Fibroblast of the aortic adventitia (primary cell): ENCODE data around the gene HSF2BP. TPM values are rescaled to one million over a fixed set of nuclear protein-coding genes. Genes with fewer than 3 reads are reported as not detected.

Experiments used
- DNase-seq: peaks from one replicate; pipeline ENCODE4 v3.0.0-alpha.2; 2010; ENCODE audit warnings: low read depth
- H3K4me3 ChIP-seq: 2 replicates; pipeline ENCODE4 v1.5.1; 2011; ENCODE audit warnings: low read depth, mild to moderate bottlenecking, control low read depth, low read length, moderate library complexity
- CTCF ChIP-seq: IDR thresholded peaks from 2 replicates; pipeline ENCODE4 v1.5.1; 2011; ENCODE audit warnings: mild to moderate bottlenecking, low read length, control low read depth, inconsistent platforms; ENCODE audit not compliant: insufficient read depth
- total RNA-seq: library from RNA; depleted of rRNA; stranded (reverse); fragments of >200 nt; gene quantifications from 2 replicates; pipeline ENCODE4 v1.2.3, GENCODE V29; 2012; ENCODE audit warnings: low replicate concordance

The HSF2BP gene
- total RNA-seq, 1 donor = 2.3 TPM

GRCh38 chr21:43603233-43603626 is 56.1 kb downstream of the HSF2BP start:
- TF ChIP-seq CTCF = no peak
- no peak overlapping the region for H3K4me3 ChIP-seq
- no peak for DNase-seq

- no peak for TF ChIP-seq CTCF
- no peak for DNase-seq
- no peak overlapping the region for H3K4me3 ChIP-seq
Measured at GRCh38 chr21:43602266-43603232, 56.7 kb downstream of the HSF2BP start.

GRCh38 chr21:43600642-43601402 is 58.5 kb downstream of the HSF2BP start:
- DNase-seq = peak; percentile 92
- H3K4me3 ChIP-seq = no peak overlapping the region
- TF ChIP-seq CTCF = no peak

- DNase-seq = no peak
- TF ChIP-seq CTCF = no peak
- H3K4me3 ChIP-seq = no peak overlapping the region
Measured at GRCh38 chr21:43599728-43600127, 59.6 kb downstream of the HSF2BP start.

- DNase-seq = peak; percentile 68
Measured at GRCh38 chr21:43598416-43599120, 60.7 kb downstream of the HSF2BP start.

More at GRCh38 chr21:43598416-43599120, 60.7 kb downstream of the HSF2BP start:
- no peak overlapping the region for H3K4me3 ChIP-seq
- no peak for TF ChIP-seq CTCF
